GM12878 (cell line): ENCODE measurements around the gene SPAG16.

Experiments used
- CHD2 ChIP-seq: IDR thresholded peaks from 2 replicates; pipeline ENCODE4 v1.6.1; 2011; ENCODE audit warnings: low read depth, low read length, improper control_type of control experiment, borderline replicate concordance
- CTCF ChIP-seq, 3 experiments: IDR thresholded peaks in 2 of 3; conservative IDR thresholded peaks in 1 of 3; 2 replicates each; pipeline ENCODE4 v1.5.1; 2011; ENCODE audit warnings: low read depth in 3 of 3, low read length in 3 of 3, mild to moderate bottlenecking in 3 of 3, control low read depth in 2 of 3, moderate library complexity in 2 of 3, inconsistent platforms in 1 of 3, mixed read lengths in 1 of 3; ENCODE audit not compliant: control insufficient read depth in 2 of 3, insufficient read depth in 1 of 3; ENCODE audit errors: extremely low read depth in 1 of 3
- EP300 ChIP-seq, 2 experiments: fragments of 150-350 bp in 1 of 2; IDR thresholded peaks; 2 replicates each; pipeline ENCODE4 v1.6.1; 2011 to 2012; ENCODE audit warnings: low read depth in 2 of 2, low read length in 2 of 2, borderline replicate concordance in 1 of 2, improper control_type of control experiment in 1 of 2, inconsistent platforms in 1 of 2; ENCODE audit not compliant: control insufficient read depth in 1 of 2
- GABPA ChIP-seq: IDR thresholded peaks from 2 replicates; pipeline ENCODE4 v1.6.1; 2014; ENCODE audit warnings: antibody characterized with exemption, low read depth, mild to moderate bottlenecking, inconsistent platforms
- IRF4 ChIP-seq: IDR thresholded peaks from 2 replicates; pipeline ENCODE4 v1.6.1; 2011; ENCODE audit warnings: low read depth, low read length
- KDM1A ChIP-seq: fragments of 200-600 bp; sonication (generic); IDR thresholded peaks from 2 replicates; pipeline ENCODE4 v1.6.1; 2016; ENCODE audit warnings: borderline replicate concordance
- MXI1 ChIP-seq: fragments of 150-350 bp; IDR thresholded peaks from 2 replicates; pipeline ENCODE4 v1.6.1; 2011; ENCODE audit warnings: low read depth, mild to moderate bottlenecking, inconsistent platforms, low read length, improper control_type of control experiment
- PML ChIP-seq: IDR thresholded peaks from 2 replicates; pipeline ENCODE4 v1.6.1; 2012; ENCODE audit warnings: low read length, inconsistent platforms
- POLR2AphosphoS5 ChIP-seq: IDR thresholded peaks from 2 replicates; pipeline ENCODE4 v1.6.1; 2011; ENCODE audit warnings: mild to moderate bottlenecking, low read length, inconsistent platforms
- SIN3A ChIP-seq: IDR thresholded peaks from 2 replicates; pipeline ENCODE4 v1.6.1; 2012; ENCODE audit warnings: low read depth, low read length, improper control_type of control experiment
- SMC3 ChIP-seq: IDR thresholded peaks from 2 replicates; pipeline ENCODE4 v1.6.1; 2011; ENCODE audit warnings: low read length, improper control_type of control experiment, borderline replicate concordance
- ZNF687 ChIP-seq: fragments of 450-650 bp; IDR thresholded peaks from 2 replicates; pipeline ENCODE4 v1.6.1; 2017; ENCODE audit warnings: mild to moderate bottlenecking, moderate library complexity
- ZSCAN29 ChIP-seq: fragments of 450-650 bp; IDR thresholded peaks from 2 replicates; pipeline ENCODE4 v1.6.1; 2017; ENCODE audit warnings: mild to moderate bottlenecking, moderate library complexity

GRCh38 chr2:214011676-214012075 lies 727.4 kb downstream of the SPAG16 start:
- TF ChIP-seq KDM1A (no peak), EP300 (IDR thresholded peaks at IDR 0.05; ENCODE audit: borderline replicate concordance in 1 of 2, control insufficient read depth in 1 of 2, low read depth in 2 of 2, low read length in 2 of 2) (no peak), IRF4 (no peak), GABPA (no peak), ZNF687 (no peak), CTCF (IDR thresholded peaks at IDR 0.05 in 2 of 3, conservative IDR thresholded peaks at IDR 0.05 in 1 of 3; ENCODE audit: control insufficient read depth in 2 of 3, extremely low read depth in 1 of 3, insufficient read depth in 1 of 3, low read depth in 3 of 3, low read length in 3 of 3) (no peak), SMC3 (no peak), ZSCAN29 (no peak), PML (no peak), POLR2AphosphoS5 (no peak), MXI1 (no peak), CHD2 (no peak), SIN3A (no peak)
